ENCODE measurements around the gene CA12. TPM values are rescaled to one million over a fixed set of nuclear protein-coding genes. Genes with fewer than 3 reads are reported as not detected.

Gene CA12
- total RNA-seq, 1 experiment from 2014 or later, result 19.8 TPM

GRCh38 chr15:63372018-63372705, 9.5 kb downstream of the CA12 start:
- no peaks in the 10 kb centered on the region for H3K9me3 ChIP-seq (ENCODE audit: low read length)
- H3K27me3 ChIP-seq (ENCODE audit: low read length), result no peaks in the 10 kb centered on the region
- H3K9ac ChIP-seq (ENCODE audit: low read length), result peak overlapping the region; percentile 45; the same call in 1 of the 2 replicates
- H3K4me1 ChIP-seq (ENCODE audit: insufficient read depth, low read length), result peaks cover 48% of the 10 kb centered on the region
- CTCF ChIA-PET, result interaction anchor here (0.6 kb wide), 1 partner anchor 239 kb away, joined by 4 read pairs; no protein-coding TSS in a partner anchor
- H2AFZ ChIP-seq (ENCODE audit: low read length), result 0 out of 2 replicates have a peak overlapping the region, but pooled peaks have one; percentile 39
- no peaks in the 10 kb centered on the region for H3K36me3 ChIP-seq (ENCODE audit: low read depth, low read length)
- no peak overlapping the region for H3K4me3 ChIP-seq (ENCODE audit: low read length)
- POLR2A ChIA-PET (ENCODE audit: unreplicated experiment), result interaction anchor here (0.6 kb wide), 1 partner anchor 41 kb away, joined by 8 read pairs; no protein-coding TSS in a partner anchor
- no peaks in the 10 kb centered on the region for H3F3A ChIP-seq (ENCODE audit: low read length, unreplicated experiment)
- DNase-seq (peak; percentile 89), ATAC-seq (peak; percentile 83)
- no peaks in the 10 kb centered on the region for H4K20me1 ChIP-seq (ENCODE audit: low read length)
- intact Hi-C loops (cut with micrococcal nuclease), result no loop called here
- BruUV-seq (replicated peaks), result no TSS peak
- peak overlapping the region; percentile 53 for H3K4me2 ChIP-seq (ENCODE audit: low read length)
- H3K27ac ChIP-seq (ENCODE audit: low read length), result peak overlapping the region; percentile 87
- TF ChIP-seq EZH2 (IDR thresholded peaks at IDR 0.05; ENCODE audit: low read length, unreplicated experiment) (no peak), CTCF (conservative IDR thresholded peaks at IDR 0.05; ENCODE audit: low read depth, low read length) (no peak), EZH2phosphoT487 (IDR thresholded peaks at IDR 0.05; ENCODE audit: borderline replicate concordance, low read length) (no peak)
- no peaks in the 10 kb centered on the region for H3K9me2 ChIP-seq (replicated peaks; ENCODE audit: low read length)
- H3K79me2 ChIP-seq (ENCODE audit: low read length), result peaks cover 5% of the 10 kb centered on the region; the same call in 1 of the 2 replicates

GRCh38 chr15:63371297-63371918, 10.2 kb downstream of the CA12 start:
- no peaks in the 10 kb centered on the region for H4K20me1 ChIP-seq (ENCODE audit: low read length)
- ATAC-seq (no peak), DNase-seq (no peak)
- H3K4me3 ChIP-seq (ENCODE audit: low read length), result no peak overlapping the region
- H3K9ac ChIP-seq (ENCODE audit: low read length), result no peak overlapping the region
- POLR2A ChIA-PET (ENCODE audit: unreplicated experiment), result interaction anchor here (0.5 to 0.6 kb wide), 2 partner anchors 22 to 42 kb away, joined by 3 to 8 read pairs; no protein-coding TSS in a partner anchor
- H3K36me3 ChIP-seq (ENCODE audit: low read depth, low read length), result no peaks in the 10 kb centered on the region
- TF ChIP-seq CTCF (conservative IDR thresholded peaks at IDR 0.05; ENCODE audit: low read depth, low read length) (no peak), EZH2phosphoT487 (IDR thresholded peaks at IDR 0.05; ENCODE audit: borderline replicate concordance, low read length) (no peak), EZH2 (IDR thresholded peaks at IDR 0.05; ENCODE audit: low read length, unreplicated experiment) (no peak)
- H3K4me2 ChIP-seq (ENCODE audit: low read length), result peak overlapping the region; percentile 53; the same call in 1 of the 2 replicates
- H2AFZ ChIP-seq (ENCODE audit: low read length), result no peak overlapping the region
- H3K9me3 ChIP-seq (ENCODE audit: low read length), result no peaks in the 10 kb centered on the region
- no peaks in the 10 kb centered on the region for H3K9me2 ChIP-seq (replicated peaks; ENCODE audit: low read length)
- intact Hi-C loops (cut with micrococcal nuclease), result no loop called here
- CTCF ChIA-PET, result no interaction called here
- peaks cover 5% of the 10 kb centered on the region; the same call in 1 of the 2 replicates for H3K79me2 ChIP-seq (ENCODE audit: low read length)
- H3K27ac ChIP-seq (ENCODE audit: low read length), result peak overlapping the region; percentile 87
- H3K27me3 ChIP-seq (ENCODE audit: low read length), result no peaks in the 10 kb centered on the region
- H3F3A ChIP-seq (ENCODE audit: low read length, unreplicated experiment), result no peaks in the 10 kb centered on the region
- H3K4me1 ChIP-seq (ENCODE audit: insufficient read depth, low read length), result peaks cover 48% of the 10 kb centered on the region
- no TSS peak for BruUV-seq (replicated peaks)

All from PC-3 (cell line).